OCI-LY1 (cell line): ENCODE measurements around the gene CDKAL1.

Experiments
- H2AFZ ChIP-seq: fragments of 200-600 bp; sonication (generic), shearing (Covaris generic); 2 replicates; pipeline ENCODE4 v1.6.0; 2014; ENCODE audit warnings: antibody characterized with exemption, mild to moderate bottlenecking, low read length
- H3F3A ChIP-seq: fragments of 200-600 bp; sonication (generic), shearing (Covaris generic); 2 replicates; pipeline ENCODE4 v1.6.0; 2014; ENCODE audit warnings: mild to moderate bottlenecking, antibody characterized with exemption, low read length, moderate library complexity; ENCODE audit not compliant: insufficient read depth
- H3K27ac ChIP-seq: fragments of 200-600 bp; sonication (generic); 2 replicates; pipeline ENCODE4 v1.5.1; 2014; ENCODE audit warnings: low read length, mixed run types, mild to moderate bottlenecking, low read depth; ENCODE audit not compliant: poor library complexity, severe bottlenecking
- H3K27me3 ChIP-seq: fragments of 200-600 bp; sonication (generic); 2 replicates; pipeline ENCODE4 v1.6.0; 2014; ENCODE audit warnings: antibody characterized with exemption, mild to moderate bottlenecking, low read length, moderate library complexity; ENCODE audit not compliant: insufficient read depth
- H3K36me3 ChIP-seq: fragments of 200-600 bp; sonication (generic); 2 replicates; pipeline ENCODE4 v1.6.1; 2014; ENCODE audit warnings: mild to moderate bottlenecking, antibody characterized with exemption, low read length, moderate library complexity, mixed read lengths; ENCODE audit not compliant: insufficient read depth
- H3K4me1 ChIP-seq: fragments of 200-600 bp; sonication (generic); 2 replicates; pipeline ENCODE4 v1.5.1; 2014; ENCODE audit warnings: mild to moderate bottlenecking, low read length, moderate library complexity; ENCODE audit not compliant: insufficient read depth, severe bottlenecking
- H3K4me2 ChIP-seq: fragments of 200-600 bp; sonication (generic), shearing (Covaris generic); 2 replicates; pipeline ENCODE4 v1.6.1; 2014; ENCODE audit warnings: low read length
- H3K4me3 ChIP-seq: fragments of 200-600 bp; sonication (generic); 2 replicates; pipeline ENCODE4 v1.5.1; 2014; ENCODE audit warnings: low read length, low read depth, mild to moderate bottlenecking, mixed read lengths; ENCODE audit not compliant: poor library complexity, severe bottlenecking
- H3K79me2 ChIP-seq: fragments of 200-600 bp; shearing (Covaris generic); 2 replicates; pipeline ENCODE4 v1.6.1; 2016; ENCODE audit warnings: mixed run types, low read length, mixed read lengths; ENCODE audit not compliant: insufficient read depth
- H3K9ac ChIP-seq: fragments of 200-600 bp; sonication (generic), shearing (Covaris generic); 2 replicates; pipeline ENCODE4 v1.6.1; 2014; ENCODE audit warnings: mild to moderate bottlenecking, low read length, mixed read lengths
- H3K9me2 ChIP-seq: fragments of 200-600 bp; sonication (generic), shearing (Covaris generic); 2 replicates; pipeline ENCODE4 v1.6.1; 2014; ENCODE audit warnings: low read depth, mild to moderate bottlenecking, low read length, mixed read lengths
- H3K9me3 ChIP-seq: fragments of 200-600 bp; shearing (Covaris generic); 2 replicates; pipeline ENCODE4 v1.6.1; 2014; ENCODE audit warnings: low read length, mixed read lengths
- H4K20me1 ChIP-seq: fragments of 200-600 bp; sonication (generic), shearing (Covaris generic); 2 replicates; pipeline ENCODE4 v1.6.0; 2016; ENCODE audit warnings: mild to moderate bottlenecking, low read length; ENCODE audit not compliant: insufficient read depth
- CTCF ChIP-seq: fragments of 200-600 bp; sonication (generic), shearing (Covaris generic); IDR thresholded peaks from 2 replicates; pipeline ENCODE4 v1.5.1; 2017; ENCODE audit warnings: mild to moderate bottlenecking, antibody characterized with exemption, low read length, moderate library complexity, mixed read lengths
- EZH2 ChIP-seq: fragments of 200-600 bp; sonication (generic), shearing (Covaris generic); IDR thresholded peaks from 2 replicates; pipeline ENCODE4 v1.8.0; 2017; ENCODE audit warnings: borderline replicate concordance, mixed run types, mild to moderate bottlenecking, antibody characterized with exemption, low read length, moderate library complexity, mixed read lengths

CDKAL1 gene

GRCh38 chr6:20534295-20535262 is at the start of gene CDKAL1:
TSS of gene CDKAL1 (plus strand) at chr6:20534457. CDS start at chr6:20546351, 11,894 bp downstream.
- Histone ChIP-seq H4K20me1 (no peaks in the 10 kb centered on the region), H3K9me3 (no peaks in the 10 kb centered on the region), H3K4me3 (peak within 1 kb of the TSS; percentile 96), H3K27ac (peak within 1 kb of the TSS; percentile 59), H3K79me2 (peaks cover 28% of the 10 kb centered on the region), H3K36me3 (no peaks in the 10 kb centered on the region; the same call in 1 of the 2 replicates), H3F3A (no peaks in the 10 kb centered on the region), H3K9ac (peak within 1 kb of the TSS; percentile 97), H3K4me1 (peaks cover 20% of the 10 kb centered on the region), H3K9me2 (no peaks in the 10 kb centered on the region), H2AFZ (peak within 1 kb of the TSS; percentile 95), H3K4me2 (peak within 1 kb of the TSS; percentile 96), H3K27me3 (no peaks in the 10 kb centered on the region)
- TF ChIP-seq EZH2 (no peak), CTCF (no peak)

GRCh38 chr6:20486641-20487040 is 47.6 kb upstream of the CDKAL1 start:
- Histone ChIP-seq H3K4me3 (no peak overlapping the region), H3K9ac (no peak overlapping the region), H3K4me2 (no peak overlapping the region), H3F3A (no peaks in the 10 kb centered on the region), H3K9me2 (no peaks in the 10 kb centered on the region), H3K79me2 (no peaks in the 10 kb centered on the region), H2AFZ (no peak overlapping the region), H3K4me1 (no peaks in the 10 kb centered on the region), H4K20me1 (no peaks in the 10 kb centered on the region), H3K9me3 (no peaks in the 10 kb centered on the region), H3K36me3 (peaks cover 94% of the 10 kb centered on the region), H3K27me3 (no peaks in the 10 kb centered on the region), H3K27ac (no peak overlapping the region)
- TF ChIP-seq EZH2 (no peak), CTCF (no peak)

GRCh38 chr6:20487669-20488375 is 46.4 kb upstream of the CDKAL1 start:
- Histone ChIP-seq H3K9me3 (no peaks in the 10 kb centered on the region), H3K36me3 (peaks cover 86% of the 10 kb centered on the region), H3K4me1 (no peaks in the 10 kb centered on the region), H4K20me1 (no peaks in the 10 kb centered on the region), H3K4me3 (no peak overlapping the region), H3K27me3 (no peaks in the 10 kb centered on the region), H3K79me2 (no peaks in the 10 kb centered on the region), H3K9me2 (no peaks in the 10 kb centered on the region), H3K27ac (no peak overlapping the region), H3K9ac (no peak overlapping the region), H3K4me2 (no peak overlapping the region), H2AFZ (no peak overlapping the region), H3F3A (no peaks in the 10 kb centered on the region)
- TF ChIP-seq CTCF (no peak), EZH2 (no peak)
